HG03045 (cell line): Measurements from ENCODE around the gene SPARCL1.
"Not testable (repeated sequence)": the region's sequence is repeated elsewhere in the genome, so short reads cannot be mapped to it uniquely, and the experiment has no call there.

Experiments
- ATAC-seq: cut with Tn5 transposase; IDR thresholded peaks from one replicate; pipeline ENCODE4 v1.9.1; 2021; ENCODE audit warnings: mild to moderate bottlenecking, moderate library complexity; ENCODE audit not compliant: unreplicated experiment

Gene SPARCL1

GRCh38 chr4:87451537-87451936, 77.6 kb downstream of the SPARCL1 start:
- no peak for ATAC-seq

DNA sequence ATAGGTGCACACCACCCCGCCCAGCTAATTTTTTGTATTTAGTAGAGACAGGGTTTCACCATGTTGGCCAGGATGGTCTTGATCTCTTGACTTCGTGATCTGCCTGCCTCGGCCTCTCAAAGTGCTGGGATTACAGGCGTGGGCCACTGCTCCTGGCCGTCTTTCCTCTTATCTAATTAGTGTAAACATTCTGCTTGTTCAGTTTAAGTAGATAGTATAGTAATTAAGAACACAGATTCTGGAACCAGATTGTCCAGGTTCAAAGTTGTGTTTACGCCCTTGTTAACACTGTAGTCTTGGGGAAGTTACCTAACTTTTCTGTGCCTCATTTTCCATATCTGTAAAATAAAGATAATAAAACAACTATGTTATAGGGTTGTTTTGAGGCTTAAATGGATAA, 82.8 kb downstream of the SPARCL1 start:
- not testable (repeated sequence) for ATAC-seq

DNA sequence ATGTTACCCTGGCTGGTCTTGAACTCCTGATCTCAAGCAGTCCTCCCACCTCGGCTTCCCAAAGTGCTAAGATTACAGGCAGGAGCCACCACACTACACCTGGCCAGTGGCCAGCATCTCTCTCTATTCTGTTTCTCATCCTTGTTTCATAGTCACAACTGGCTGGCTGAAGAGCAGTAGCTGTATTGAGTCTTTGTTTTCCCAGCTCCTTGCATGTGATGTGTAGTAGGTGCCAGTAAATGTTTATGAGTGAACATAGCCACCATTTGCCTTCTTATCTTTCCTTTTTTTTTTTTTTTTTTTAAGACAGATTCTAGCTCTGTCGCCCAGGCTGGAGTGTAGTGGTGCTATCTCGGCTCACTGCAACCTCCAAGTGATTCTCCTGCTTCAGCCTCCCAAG, 83.2 kb downstream of the SPARCL1 start:
- ATAC-seq, result no peak

- no peak for ATAC-seq
Measured at GRCh38 chr4:87444741-87445140, 84.4 kb downstream of the SPARCL1 start.

GRCh38 chr4:87442889-87443288, 86.3 kb downstream of the SPARCL1 start:
- no peak for ATAC-seq

GRCh38 chr4:87433342-87433741, 95.8 kb downstream of the SPARCL1 start:
- no peak for ATAC-seq

DNA sequence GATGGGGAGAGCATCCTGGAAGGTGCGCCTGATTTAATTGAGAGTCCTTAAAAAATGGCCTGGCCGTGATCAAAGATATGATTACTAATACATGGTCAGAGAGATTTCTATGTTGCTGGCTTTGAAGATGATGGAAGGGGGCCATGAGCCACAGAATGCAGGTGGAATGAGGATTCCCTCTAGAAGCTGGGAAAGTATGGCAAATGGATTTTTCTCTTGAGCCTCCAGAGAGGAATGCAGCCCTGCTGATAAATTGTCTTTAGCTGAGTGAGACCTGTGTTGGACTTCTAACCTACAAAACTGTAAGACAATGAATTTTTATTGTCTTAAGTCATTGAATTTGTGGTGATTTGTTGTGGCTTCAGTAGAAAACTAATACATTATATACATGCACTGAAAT, 99.1 kb downstream of the SPARCL1 start:
- no peak for ATAC-seq

GRCh38 chr4:87428979-87429378, 100.2 kb downstream of the SPARCL1 start:
- ATAC-seq, result no peak

GRCh38 chr4:87427518-87427868, 101.7 kb downstream of the SPARCL1 start:
- ATAC-seq, result no peak

DNA sequence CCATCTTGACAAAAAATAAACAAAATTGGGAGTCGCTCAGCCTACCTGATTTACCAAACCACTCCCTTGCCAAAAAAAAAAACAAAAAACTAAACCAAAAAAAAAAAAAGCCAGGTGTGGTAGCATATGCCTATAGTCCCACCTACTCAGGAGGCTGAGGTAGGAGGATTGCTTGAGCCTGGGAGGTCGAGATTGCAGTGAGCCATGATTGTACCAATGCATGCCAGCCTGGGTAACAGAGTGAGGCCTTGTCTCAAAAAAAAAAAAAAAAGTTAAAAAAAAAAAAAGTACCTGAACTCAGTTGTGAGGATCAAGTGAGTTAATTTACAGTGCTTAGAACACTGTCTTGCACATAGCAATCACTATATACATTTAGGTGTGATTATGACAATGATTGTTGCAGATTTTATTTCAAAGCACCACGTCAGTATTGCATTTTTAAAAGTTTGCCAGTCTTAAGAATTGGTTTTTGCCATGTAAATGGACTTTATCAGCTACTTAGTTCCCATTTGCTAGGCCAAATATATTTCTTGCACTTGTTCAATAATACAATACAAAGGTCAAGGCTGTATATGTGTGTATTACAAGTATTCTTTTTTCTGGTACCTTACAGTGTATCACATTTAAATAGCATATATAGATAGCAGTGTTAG, 102.2 kb downstream of the SPARCL1 start:
- ATAC-seq, result no peak

GRCh38 chr4:87425711-87426110, 103.5 kb downstream of the SPARCL1 start:
- ATAC-seq, result no peak

GRCh38 chr4:87424099-87424543, 105.1 kb downstream of the SPARCL1 start:
- ATAC-seq, result not testable (repeated sequence)
